ENCODE measurements around the gene EFEMP1. TPM values are rescaled to one million over a fixed set of nuclear protein-coding genes. Genes with fewer than 3 reads are reported as not detected.

Gene EFEMP1
- total and polyA plus RNA-seq, 4 donors = 0.65 to 11.5 (median 6.5) TPM

- TF ChIP-seq CTCF (IDR thresholded peaks at IDR 0.05; ENCODE audit: low read depth, low read length, missing input control) (no peak), MAX (IDR thresholded peaks at IDR 0.05) (no peak), NR2F2 (IDR thresholded peaks at IDR 0.05) (no peak), HNF4A (conservative IDR thresholded peaks at IDR 0.05) (no peak)
Measured at GRCh38 chr2:55949613-55950012, 26.0 kb upstream of the EFEMP1 start (continued).

GRCh38 chr2:55949211-55949610, 25.6 kb upstream of the EFEMP1 start:
- TF ChIP-seq ZBTB33 (IDR thresholded peaks at IDR 0.05) (no peak), REST (IDR thresholded peaks at IDR 0.05) (no peak), NR2F2 (IDR thresholded peaks at IDR 0.05) (no peak), RXRA (IDR thresholded peaks at IDR 0.05) (no peak), YY1 (IDR thresholded peaks at IDR 0.05) (no peak), JUND (IDR thresholded peaks at IDR 0.05) (no peak)
- H3K27me3 ChIP-seq (ENCODE audit: control insufficient read depth in 4 of 4, insufficient read depth in 4 of 4, low read length in 3 of 4) = no peaks in the 10 kb centered on the region
- DNase-seq (ENCODE audit: low spot score) = no peak
- no peaks in the 10 kb centered on the region for H3K9me3 ChIP-seq (ENCODE audit: control insufficient read depth in 4 of 4, low read length in 3 of 4)
- no peak overlapping the region for H3K27ac ChIP-seq (ENCODE audit: low read depth in 1 of 2, low read length in 2 of 2)
- H3K36me3 ChIP-seq (ENCODE audit: control insufficient read depth in 4 of 4, insufficient read depth in 3 of 4, low read depth in 1 of 4, low read length in 3 of 4) = no peaks in the 10 kb centered on the region
- no peak overlapping the region for H3K9ac ChIP-seq (ENCODE audit: low read depth in 1 of 2, low read length in 2 of 2)
- no peak overlapping the region for H3K4me3 ChIP-seq (ENCODE audit: low read depth in 1 of 3, low read length in 3 of 3)
- no peaks in the 10 kb centered on the region for H3K4me1 ChIP-seq (ENCODE audit: control insufficient read depth in 4 of 4, insufficient read depth in 4 of 4, low read length in 3 of 4)

- H3K9ac ChIP-seq (ENCODE audit: low read depth in 1 of 2, low read length in 2 of 2) = no peak overlapping the region
- no peak overlapping the region for H3K4me3 ChIP-seq (ENCODE audit: low read depth in 1 of 3, low read length in 3 of 3)
- no peaks in the 10 kb centered on the region for H3K4me1 ChIP-seq (ENCODE audit: control insufficient read depth in 4 of 4, insufficient read depth in 4 of 4, low read length in 3 of 4)
- H3K9me3 ChIP-seq (ENCODE audit: control insufficient read depth in 4 of 4, low read length in 3 of 4) = no peaks in the 10 kb centered on the region
- TF ChIP-seq EGR1 (IDR thresholded peaks at IDR 0.05; ENCODE audit: low read depth in 2 of 2) = no peak
- TF ChIP-seq ATF3 (IDR thresholded peaks at IDR 0.05) = no peak
- no peak for TF ChIP-seq HNF4A (conservative IDR thresholded peaks at IDR 0.05)
- TF ChIP-seq HNF4G (IDR thresholded peaks at IDR 0.05) = no peak
- TF ChIP-seq NR2F2 (IDR thresholded peaks at IDR 0.05) = no peak
- no peak for TF ChIP-seq FOXA1 (IDR thresholded peaks at IDR 0.05)
- H3K27me3 ChIP-seq (ENCODE audit: control insufficient read depth in 4 of 4, insufficient read depth in 4 of 4, low read length in 3 of 4) = no peaks in the 10 kb centered on the region
- DNase-seq (ENCODE audit: low spot score) = no peak
- H3K36me3 ChIP-seq (ENCODE audit: control insufficient read depth in 4 of 4, insufficient read depth in 3 of 4, low read depth in 1 of 4, low read length in 3 of 4) = no peaks in the 10 kb centered on the region
- H3K27ac ChIP-seq (ENCODE audit: low read depth in 1 of 2, low read length in 2 of 2) = no peak overlapping the region
Measured at GRCh38 chr2:55948176-55948923, 24.8 kb upstream of the EFEMP1 start.
